ENCODE measurements around the gene SMIM21.

Gene SMIM21

DNA sequence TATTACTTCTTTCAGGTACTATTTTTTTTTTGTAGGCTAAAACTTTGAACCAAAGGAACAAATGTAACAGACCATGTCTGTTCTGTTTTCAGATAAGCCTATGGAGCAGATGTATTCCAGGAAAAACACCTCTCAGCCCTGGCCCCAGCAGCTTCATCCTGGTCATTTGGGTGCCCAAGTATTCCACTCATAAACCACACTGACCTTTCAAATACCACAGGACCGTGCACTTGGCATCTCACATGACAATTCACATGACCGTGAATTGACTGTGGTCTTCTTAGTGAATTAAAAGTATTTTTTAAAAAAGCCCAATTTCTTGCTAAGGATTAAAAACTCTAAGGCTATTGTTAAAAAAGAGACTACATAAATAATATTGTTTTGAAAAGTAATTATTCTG lies 50.2 kb downstream of the SMIM21 start:
- DNase-seq (ENCODE audit: low spot score) = no peak

DNA sequence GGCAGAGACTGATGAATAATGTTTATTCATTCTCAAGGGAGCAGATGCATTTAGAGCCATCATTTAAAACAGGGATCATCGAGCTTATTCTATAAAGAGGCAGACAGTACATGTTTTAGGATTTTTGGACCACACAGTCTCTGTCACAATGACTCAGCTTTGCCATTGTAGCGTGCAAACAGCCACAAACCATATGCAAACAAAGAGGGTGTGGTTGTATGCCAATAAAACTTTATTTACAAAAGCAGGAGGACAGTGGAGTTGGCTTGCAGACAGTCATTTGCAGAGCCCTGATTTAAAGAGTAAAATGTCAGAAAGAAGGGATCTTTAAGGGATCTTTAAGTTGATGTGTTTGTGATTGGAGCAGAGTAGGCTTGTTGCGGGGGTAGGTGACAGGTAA lies 51.5 kb downstream of the SMIM21 start:
- no peak for DNase-seq (ENCODE audit: low spot score)

DNA sequence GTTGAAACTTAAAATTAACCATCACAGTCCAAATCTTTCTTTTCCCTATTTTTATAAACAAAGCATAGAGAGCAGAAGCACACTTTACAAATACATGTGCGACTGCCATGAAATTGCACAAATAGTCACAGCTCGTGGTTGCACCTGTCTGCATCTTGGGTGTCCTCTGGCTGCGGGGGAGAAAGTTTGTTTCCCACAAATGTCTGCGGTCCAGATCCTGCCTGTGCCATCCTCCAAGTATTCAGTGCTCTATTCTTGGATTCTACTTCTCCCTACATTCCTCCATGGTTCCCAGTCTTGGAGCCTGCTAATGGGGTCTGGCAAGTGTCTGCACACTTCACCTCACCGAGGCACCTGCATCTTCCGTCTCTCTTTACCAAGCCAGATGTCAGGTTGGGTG lies 52.2 kb downstream of the SMIM21 start:
- no peak for DNase-seq (ENCODE audit: low spot score)

DNA sequence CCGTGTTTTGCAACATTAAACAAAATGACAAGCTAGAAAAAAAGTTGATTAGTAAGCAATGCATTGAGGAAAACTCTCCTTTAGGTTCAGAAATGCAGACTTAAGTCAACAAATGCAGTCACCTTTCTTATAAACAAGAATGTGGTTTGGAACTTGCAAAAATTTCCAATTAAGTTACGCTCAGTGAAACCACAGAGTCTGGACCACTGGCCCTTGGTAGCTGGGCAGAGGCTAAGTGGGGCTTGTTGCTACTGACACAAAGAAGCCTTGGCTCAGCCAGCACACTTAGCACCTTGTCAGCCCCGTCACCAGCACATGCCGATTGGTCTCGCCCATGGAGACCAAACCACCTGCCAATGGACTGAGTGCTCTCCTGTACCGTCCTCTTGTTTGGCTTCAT lies 53.0 kb downstream of the SMIM21 start:
- DNase-seq (ENCODE audit: low spot score) = no peak

DNA sequence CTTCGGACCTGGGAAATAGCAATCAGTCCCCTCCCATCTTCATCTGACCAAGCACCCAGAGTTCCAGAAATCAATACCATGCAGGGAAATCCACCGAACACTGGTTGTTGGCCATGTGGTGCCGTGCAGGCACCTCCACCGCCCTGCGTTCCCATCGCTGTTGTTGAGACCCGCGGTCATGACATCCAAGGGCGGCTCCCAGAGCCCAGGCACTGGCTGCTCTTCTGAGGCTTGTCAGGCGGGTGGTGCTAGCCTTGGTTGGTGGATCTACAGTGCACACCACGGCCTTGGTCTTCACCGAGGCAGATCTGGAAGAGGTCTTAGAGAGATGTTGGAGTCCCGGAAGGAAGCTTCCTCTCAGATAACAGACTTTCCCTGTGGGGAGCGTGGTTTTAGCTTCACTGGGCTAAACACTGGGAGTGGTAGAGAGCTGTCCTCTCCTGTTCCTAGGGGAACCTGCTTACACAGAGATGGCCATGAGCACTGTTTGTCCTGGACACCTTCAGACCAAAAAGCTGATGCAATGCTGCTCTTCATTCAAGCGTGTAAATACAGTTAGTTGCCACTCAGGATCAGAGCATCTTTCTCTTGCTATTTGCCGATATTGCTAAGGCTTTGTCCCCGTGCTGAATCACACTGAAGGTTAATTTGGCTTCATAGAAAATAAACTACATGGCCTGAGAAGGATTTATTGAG lies 58.3 kb downstream of the SMIM21 start:
- no peak for DNase-seq (ENCODE audit: low spot score)

DNA sequence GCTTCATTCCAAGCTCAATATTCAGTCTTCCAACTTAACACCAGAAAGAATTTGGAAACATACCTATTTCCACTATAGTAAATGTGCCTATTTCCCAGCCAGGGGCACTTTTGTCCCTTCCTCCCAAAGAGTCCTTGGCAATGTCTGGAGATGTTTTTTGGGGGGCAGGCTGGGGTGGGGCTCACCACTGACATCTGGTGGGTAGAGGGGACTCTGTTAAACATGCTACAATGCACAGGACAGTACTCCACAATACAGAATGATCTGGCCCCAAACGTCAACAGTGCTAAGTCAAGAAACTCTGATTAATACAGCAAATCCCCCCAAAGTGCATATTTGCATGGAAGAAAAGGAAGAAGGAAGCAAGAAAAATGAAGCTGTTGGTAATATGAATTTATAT lies 61.7 kb downstream of the SMIM21 start:
- DNase-seq (ENCODE audit: low spot score) = no peak

DNA sequence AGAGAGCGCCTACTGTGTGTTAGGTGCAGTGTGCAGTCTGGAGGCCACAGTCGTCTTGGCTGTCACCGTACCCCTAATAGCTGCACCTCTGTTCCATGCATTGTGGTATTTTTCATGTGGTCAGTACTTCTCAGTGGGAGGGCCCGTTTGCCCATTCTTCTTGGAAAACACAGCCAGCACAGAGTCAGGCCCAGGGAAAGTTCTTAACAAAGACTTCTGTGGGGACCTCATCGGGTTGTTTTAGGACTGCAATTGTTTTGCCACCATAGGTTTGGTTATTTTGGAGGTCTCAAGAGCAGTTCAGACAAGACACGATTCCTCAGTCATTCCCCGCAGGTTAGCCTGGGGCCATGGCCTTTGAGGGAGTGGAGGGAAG lies 62.3 kb downstream of the SMIM21 start:
- no peak for DNase-seq (ENCODE audit: low spot score)

DNA sequence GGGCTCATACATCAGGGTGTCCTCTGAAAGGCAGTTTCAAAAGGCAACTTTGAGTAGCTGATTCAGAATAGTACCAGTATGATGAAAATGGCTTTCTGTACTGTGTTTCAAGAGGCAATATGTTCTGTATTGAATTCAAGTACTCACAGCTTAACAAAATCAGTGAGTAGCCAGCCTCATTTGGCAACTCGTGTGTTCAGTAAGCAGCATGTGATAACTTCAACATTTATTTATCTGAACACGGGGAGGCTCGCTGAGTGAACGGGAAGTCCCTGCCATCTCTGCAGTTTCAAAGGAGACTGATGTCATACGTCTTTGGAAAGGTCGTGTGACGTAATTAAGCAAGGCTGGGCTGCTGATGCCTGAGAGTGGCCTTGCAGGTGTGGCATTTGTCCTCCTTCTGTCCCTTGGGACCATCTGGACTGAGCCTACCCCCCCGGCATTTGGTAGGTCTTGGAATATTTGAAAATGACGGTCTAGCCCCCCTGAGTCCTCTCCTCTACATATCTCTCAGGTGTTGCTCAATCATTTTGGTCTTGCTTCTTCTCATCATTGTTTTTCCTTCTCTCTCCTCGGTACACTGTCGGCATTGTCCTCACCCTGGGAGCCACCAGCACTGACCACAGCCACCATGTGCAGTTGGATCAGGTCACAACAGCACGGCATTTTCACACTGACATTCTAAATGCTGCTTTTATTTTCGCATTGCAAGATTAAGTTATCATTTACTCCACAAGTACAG lies 62.8 kb downstream of the SMIM21 start:
- no peak for DNase-seq (ENCODE audit: low spot score)

DNA sequence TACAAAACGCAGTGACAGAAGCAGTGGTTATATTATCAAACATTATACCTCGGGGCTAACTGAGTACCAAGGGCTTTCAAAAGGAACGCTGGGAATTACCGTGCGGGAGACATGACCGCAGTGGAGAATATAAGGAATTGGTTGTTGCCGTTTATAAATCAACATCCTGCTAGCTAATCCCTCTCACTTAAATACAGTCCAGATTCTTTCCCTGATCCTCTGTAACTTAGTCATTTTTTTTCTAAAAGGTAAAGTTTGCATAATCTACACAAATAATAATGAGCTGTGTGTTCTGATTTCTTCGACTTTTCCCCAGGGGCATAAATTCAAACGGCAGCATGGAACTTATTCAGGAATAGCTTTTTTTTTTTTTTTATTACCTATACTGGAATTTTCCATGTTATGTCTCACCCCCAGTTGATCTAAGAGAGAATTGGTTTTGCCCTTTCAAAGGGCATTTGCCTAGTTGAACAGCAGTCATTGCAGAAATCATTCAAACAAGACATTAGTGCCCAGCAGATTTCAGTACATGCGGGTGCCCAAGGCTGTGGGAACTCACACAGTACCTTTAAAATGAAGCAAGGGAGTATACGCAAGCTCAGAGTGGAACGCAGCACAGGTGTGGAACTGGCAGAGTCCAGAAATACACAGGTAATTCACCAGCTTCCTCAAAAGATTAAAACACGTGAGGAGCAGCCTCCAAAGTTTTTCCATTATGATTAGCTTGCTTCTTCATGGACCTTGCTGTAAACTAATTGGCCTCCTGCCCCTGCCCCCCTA lies 63.9 kb downstream of the SMIM21 start:
- no peak for DNase-seq (ENCODE audit: low spot score)

DNA sequence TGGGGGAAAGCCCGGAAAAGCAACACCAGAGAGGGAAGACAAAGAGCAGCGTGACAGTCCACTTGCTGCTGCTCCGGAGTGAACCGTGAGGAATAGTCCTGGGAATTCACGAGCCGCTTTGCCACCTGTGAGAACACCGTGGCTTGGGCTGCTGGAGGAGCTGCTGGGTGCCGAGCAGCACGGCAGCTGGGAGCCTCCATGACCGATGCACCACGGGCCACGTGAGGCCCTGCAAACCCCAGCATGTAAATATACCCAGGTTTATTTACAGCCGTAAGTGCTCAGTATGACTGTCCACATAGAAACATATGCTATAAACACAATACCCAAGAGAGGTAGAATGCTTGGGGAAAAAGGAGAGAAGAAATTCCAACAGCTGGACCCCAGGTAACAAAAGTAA lies 65.1 kb downstream of the SMIM21 start:
- no peak for DNase-seq (ENCODE audit: low spot score)

DNA sequence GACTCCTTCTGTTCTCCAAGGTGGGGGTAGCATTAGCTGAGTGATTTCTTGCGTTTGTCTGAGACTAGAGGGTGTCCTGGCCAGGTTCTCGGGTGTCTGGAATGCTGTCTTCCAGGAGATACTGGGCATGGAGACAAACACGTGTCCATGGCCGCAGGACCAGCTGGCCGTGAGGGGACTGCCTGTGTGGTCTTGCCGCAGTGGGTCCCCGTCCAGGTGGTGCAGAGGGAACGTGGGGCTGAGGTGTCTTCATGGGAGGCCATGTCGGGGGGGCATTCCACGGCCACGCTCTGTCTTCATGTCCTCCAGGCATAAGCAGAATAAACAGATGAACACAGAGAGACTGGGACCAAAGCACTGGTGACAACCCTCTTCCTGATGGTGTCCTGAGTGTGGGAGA lies 66.6 kb downstream of the SMIM21 start:
- no peak for DNase-seq (ENCODE audit: low spot score)

DNA sequence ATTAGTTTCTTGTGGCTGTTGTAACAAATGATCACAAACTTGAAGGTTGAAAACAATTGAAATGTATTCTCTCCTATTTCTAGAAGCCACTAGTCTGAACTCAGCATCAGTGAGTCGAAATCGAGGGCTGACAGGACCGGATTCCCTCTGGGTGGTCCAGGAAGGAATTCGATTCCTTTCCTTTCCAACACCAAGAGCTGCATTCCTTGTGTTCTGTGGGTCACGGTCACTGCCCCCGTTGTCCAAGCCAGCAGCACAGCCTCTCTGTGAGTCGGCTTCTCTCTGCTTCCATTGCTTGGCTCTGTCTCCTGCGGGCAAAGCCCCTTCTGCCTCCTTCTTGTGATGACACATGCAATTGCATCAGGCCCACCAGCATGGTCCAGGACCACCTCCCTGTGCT lies 67.3 kb downstream of the SMIM21 start:
- no peak for DNase-seq (ENCODE audit: low spot score)

Measured in AG20443 (cell line).